Middle frontal gyrus (tissue), 1 donor: ENCODE data around the gene RNF26.

Experiments
- DNase-seq: peaks from one replicate; pipeline ENCODE4 v3.0.0-alpha.2; 2015; ENCODE audit warnings: low spot score; ENCODE audit errors: extremely low spot score

RNF26 gene

GRCh38 chr11:119335655-119336543 is 1.6 kb downstream of the RNF26 start:
- DNase-seq: no peak

- DNase-seq: no peak
Observed at GRCh38 chr11:119336744-119337469, 2.6 kb downstream of the RNF26 start.

- no peak for DNase-seq
Observed at GRCh38 chr11:119337581-119338317, 3.4 kb downstream of the RNF26 start.

GRCh38 chr11:119338318-119338890 is 4.1 kb downstream of the RNF26 start:
- no peak for DNase-seq

GRCh38 chr11:119338965-119339588 is 4.8 kb downstream of the RNF26 start:
- no peak for DNase-seq

- no peak for DNase-seq
Observed at GRCh38 chr11:119339589-119340334, 5.4 kb downstream of the RNF26 start.

- DNase-seq: no peak
Observed at GRCh38 chr11:119340335-119341221, 6.3 kb downstream of the RNF26 start, which contains the start of gene C1QTNF5. Gene C1QTNF5, minus strand, starts transcription at chr11:119340883. Its CDS starts 486 bp downstream, at chr11:119340397.

- no peak for DNase-seq
Observed at GRCh38 chr11:119341222-119342022, 7.1 kb downstream of the RNF26 start.

- no peak for DNase-seq
Observed at GRCh38 chr11:119342023-119342300, 7.6 kb downstream of the RNF26 start.

GRCh38 chr11:119342362-119343130 is 8.2 kb downstream of the RNF26 start:
- DNase-seq: no peak

- no peak for DNase-seq
Observed at GRCh38 chr11:119343726-119344125, 9.4 kb downstream of the RNF26 start.

- DNase-seq: no peak
Observed at GRCh38 chr11:119344291-119345010, 10.1 kb downstream of the RNF26 start.

GRCh38 chr11:119345685-119346084 is 11.4 kb downstream of the RNF26 start:
- no peak for DNase-seq

GRCh38 chr11:119346605-119347004 is 12.3 kb downstream of the RNF26 start, which contains the start of gene MFRP:
Gene MFRP, minus strand, starts transcription at chr11:119346705. Its CDS starts 192 bp downstream, at chr11:119346513.
- DNase-seq: no peak

GRCh38 chr11:119347242-119347641 is 12.9 kb downstream of the RNF26 start:
- no peak for DNase-seq

- no peak for DNase-seq
Observed at GRCh38 chr11:119347940-119348605, 13.7 kb downstream of the RNF26 start.
